Esophagus squamous epithelium (tissue), 5 donors: ENCODE results near the gene GFPT1. TPM values are rescaled to one million over a fixed set of nuclear protein-coding genes. Genes with fewer than 3 reads are reported as not detected.

Experiments used
- DNase-seq: peaks from one replicate; lab custom pipeline; 2025; lab: John Stamatoyannopoulos, UW
- H3K27ac ChIP-seq, 4 donors: fragments of 200-600 bp; sonication (generic); one replicate each; pipeline ENCODE4 v1.5.1; 2016 to 2019; ENCODE audit warnings: mild to moderate bottlenecking in 1 of 4
- H3K27me3 ChIP-seq, 4 donors: fragments of 200-600 bp; sonication (generic); 1 replicate in 3 of 4; 2 replicates in 1 of 4; pipeline versions ENCODE4 v1.5.1 to v1.6.0; 2017 to 2021; ENCODE audit warnings: antibody characterized with exemption in 1 of 4
- H3K36me3 ChIP-seq, 3 donors: fragments of 200-600 bp; sonication (generic); one replicate each; pipeline ENCODE4 v1.5.1; 2016 to 2019
- H3K4me1 ChIP-seq, 3 donors: fragments of 200-600 bp; sonication (generic); one replicate each; pipeline ENCODE4 v1.5.1; 2017 to 2019
- H3K4me3 ChIP-seq, 4 donors: fragments of 200-600 bp; sonication (generic); 1 replicate in 3 of 4; 2 replicates in 1 of 4; pipeline ENCODE4 v1.5.1; 2016 to 2019; ENCODE audit warnings: mild to moderate bottlenecking in 2 of 4, moderate library complexity in 1 of 4
- H3K9me3 ChIP-seq, 3 donors: fragments of 200-600 bp; sonication (generic); one replicate each; pipeline ENCODE4 v1.5.1; 2016 to 2019
- POLR2A ChIP-seq, 4 donors: fragments of 450-650 bp; IDR thresholded peaks; one replicate each; pipeline ENCODE4 v1.6.1; 2017; ENCODE audit warnings: antibody characterized with exemption in 4 of 4, mild to moderate bottlenecking in 4 of 4, moderate library complexity in 3 of 4
- WGBS, 2 donors: methylation state at CpG; one replicate each; pipeline ENCODE4 v1.1.5; 2018; 5-methylcytosine and 5-hydroxymethylcytosine counted together
- intact Hi-C: fragments of 100-400 bp; cut with DNase I; formaldehyde crosslinking; loops from one replicate; pipeline ENCODE4 v1.15.0; 2022
- total RNA-seq, 4 donors: library from RNA; depleted of rRNA; stranded (reverse); fragments of >200 nt; gene quantifications; one replicate each; pipeline ENCODE4 v1.1.0, GENCODE V29; 2016
- TF ChIP-seq, protein P1 (sequence below), 6 experiments: fragments of 450-650 bp in 4 of 6; fragments of 200-600 bp in 2 of 6; sonication (generic) in 2 of 6; IDR thresholded peaks; one replicate each; pipeline ENCODE4 v1.5.1; 2016 to 2019; ENCODE audit warnings: antibody characterized with exemption in 6 of 6, mild to moderate bottlenecking in 4 of 6, moderate library complexity in 4 of 6
- donor health status: DM: yes; HTN: yes; CAD: no.

GFPT1 gene
- total RNA-seq, 4 donors from 2014 or later: 13.9 to 25.8 (median 19.5) TPM

- intact Hi-C loops: loop anchor here (5.0 to 10.0 kb wide), 3 partner anchors 125 to 297 kb away; partner anchors contain the start of gene ANTXR1
- 29 to 33% methylated on average over 8 to 9 of the region's 9 CpGs for WGBS, 2 donors
- Histone ChIP-seq H3K27me3 (peaks cover 0 to 24% (median 0%) of the 10 kb centered on the region in 4 donors), H3K4me1 (peaks cover 34 to 56% (median 36%) of the 10 kb centered on the region in 3 donors), H3K36me3 (no peaks in the 10 kb centered on the region), H3K27ac (peak overlapping the region; percentile 59 to 88 (median 84)), H3K9me3 (no peaks in the 10 kb centered on the region), H3K4me3 (no peak overlapping the region)
- no peak for TF ChIP-seq POLR2A (IDR thresholded peaks at IDR 0.05)
- TF ChIP-seq, protein P1, sequence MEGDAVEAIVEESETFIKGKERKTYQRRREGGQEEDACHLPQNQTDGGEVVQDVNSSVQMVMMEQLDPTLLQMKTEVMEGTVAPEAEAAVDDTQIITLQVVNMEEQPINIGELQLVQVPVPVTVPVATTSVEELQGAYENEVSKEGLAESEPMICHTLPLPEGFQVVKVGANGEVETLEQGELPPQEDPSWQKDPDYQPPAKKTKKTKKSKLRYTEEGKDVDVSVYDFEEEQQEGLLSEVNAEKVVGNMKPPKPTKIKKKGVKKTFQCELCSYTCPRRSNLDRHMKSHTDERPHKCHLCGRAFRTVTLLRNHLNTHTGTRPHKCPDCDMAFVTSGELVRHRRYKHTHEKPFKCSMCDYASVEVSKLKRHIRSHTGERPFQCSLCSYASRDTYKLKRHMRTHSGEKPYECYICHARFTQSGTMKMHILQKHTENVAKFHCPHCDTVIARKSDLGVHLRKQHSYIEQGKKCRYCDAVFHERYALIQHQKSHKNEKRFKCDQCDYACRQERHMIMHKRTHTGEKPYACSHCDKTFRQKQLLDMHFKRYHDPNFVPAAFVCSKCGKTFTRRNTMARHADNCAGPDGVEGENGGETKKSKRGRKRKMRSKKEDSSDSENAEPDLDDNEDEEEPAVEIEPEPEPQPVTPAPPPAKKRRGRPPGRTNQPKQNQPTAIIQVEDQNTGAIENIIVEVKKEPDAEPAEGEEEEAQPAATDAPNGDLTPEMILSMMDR (IDR thresholded peaks at IDR 0.05): no peak
- no peak for DNase-seq
Measured at GRCh38 chr2:69309351-69310110, 77.5 kb downstream of the GFPT1 start.

DNA sequence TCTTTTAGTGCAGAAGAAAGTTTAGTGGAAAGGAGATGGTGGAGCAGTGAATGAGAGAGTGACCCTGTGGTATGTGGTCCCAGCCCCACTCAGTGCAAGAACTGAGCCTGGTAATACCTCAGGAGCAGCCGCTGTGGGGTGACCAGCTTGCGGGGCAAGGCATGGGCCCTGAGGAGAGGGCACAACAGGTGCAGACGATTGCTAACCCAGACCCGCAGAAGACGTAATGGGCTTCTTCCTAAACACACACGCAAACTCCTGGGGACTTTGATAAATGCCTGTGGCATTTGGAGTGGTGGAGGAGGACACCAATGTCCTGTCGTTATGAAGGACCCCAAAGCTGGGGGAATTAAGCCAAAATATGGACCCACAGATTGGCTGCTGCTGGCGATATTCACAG, 78.7 kb downstream of the GFPT1 start:
- DNase-seq: no peak
- intact Hi-C loops: loop anchor here (5.0 to 10.0 kb wide), 3 partner anchors 124 to 296 kb away; partner anchors contain the start of gene ANTXR1

DNA sequence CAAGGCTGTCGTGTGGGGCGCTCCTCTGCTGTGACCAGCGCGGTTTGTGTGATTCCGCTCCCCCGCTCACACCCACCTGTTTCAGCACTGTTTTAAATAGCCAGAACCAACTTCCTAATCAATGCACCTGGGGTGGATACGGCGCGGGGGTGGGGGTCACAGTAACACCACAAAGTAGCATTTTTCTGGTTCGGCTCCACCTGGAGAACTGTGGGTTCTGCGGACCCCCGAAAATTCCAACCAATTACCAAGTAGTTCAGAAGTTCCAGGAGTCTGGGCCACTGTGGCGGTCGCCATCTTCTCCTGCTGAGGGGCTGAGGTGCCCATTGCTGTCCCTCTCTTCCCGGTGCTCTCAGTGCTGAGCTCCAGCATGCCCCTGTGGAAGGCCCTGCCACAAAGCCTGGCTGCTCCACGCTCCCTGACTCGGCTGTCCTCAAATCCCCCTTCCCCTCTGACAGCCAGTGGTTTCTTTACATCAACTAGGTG, 79.4 kb downstream of the GFPT1 start:
- Histone ChIP-seq H3K27me3 (peaks cover 0 to 24% (median 0%) of the 10 kb centered on the region in 4 donors), H3K4me1 (peaks cover 34 to 56% (median 36%) of the 10 kb centered on the region in 3 donors), H3K36me3 (no peaks in the 10 kb centered on the region), H3K9me3 (peaks cover 0 to 6% (median 0%) of the 10 kb centered on the region in 3 donors), H3K27ac (peak overlapping the region in 3 of 4 donors; percentile 80 to 88 (median 86)), H3K4me3 (peak overlapping the region; percentile 34 to 84 (median 60))
- TF ChIP-seq POLR2A (IDR thresholded peaks at IDR 0.05): no peak
- TF ChIP-seq, protein P1 (IDR thresholded peaks at IDR 0.05): no peak
- intact Hi-C loops: loop anchor here (5.0 to 10.0 kb wide), 3 partner anchors 123 to 295 kb away; partner anchors contain the start of gene ANTXR1
- DNase-seq: no peak
- 77 to 78% methylated on average over 5 to 8 of the region's 17 CpGs for WGBS, 2 donors

More for the DNA sequence above, 78.7 kb downstream of the GFPT1 start:
- H3K36me3 ChIP-seq: no peaks in the 10 kb centered on the region
- peaks cover 0 to 24% (median 0%) of the 10 kb centered on the region in 4 donors for H3K27me3 ChIP-seq
- no peak overlapping the region for H3K4me3 ChIP-seq
- peak overlapping the region in 3 of 4 donors; percentile 80 to 88 (median 87) for H3K27ac ChIP-seq
- WGBS, 2 donors: 90 to 96% methylated on average over 3 to 5 of the region's 8 CpGs
- peaks cover 34 to 56% (median 36%) of the 10 kb centered on the region in 3 donors for H3K4me1 ChIP-seq
- TF ChIP-seq, protein P1 (IDR thresholded peaks at IDR 0.05): no peak
- TF ChIP-seq POLR2A (IDR thresholded peaks at IDR 0.05): no peak
- peaks cover 0 to 6% (median 0%) of the 10 kb centered on the region in 3 donors for H3K9me3 ChIP-seq

GRCh38 chr2:69306822-69307578, 80.0 kb downstream of the GFPT1 start:
- peak; percentile 33 for DNase-seq
- Histone ChIP-seq H3K9me3 (peaks cover 0 to 6% (median 0%) of the 10 kb centered on the region in 3 donors), H3K27me3 (peaks cover 0 to 24% (median 0%) of the 10 kb centered on the region in 4 donors), H3K36me3 (no peaks in the 10 kb centered on the region), H3K4me3 (peak overlapping the region; percentile 34 to 84 (median 60)), H3K27ac (peak overlapping the region; percentile 67 to 88 (median 83)), H3K4me1 (peaks cover 34 to 56% (median 36%) of the 10 kb centered on the region in 3 donors)
- no peak for TF ChIP-seq POLR2A (IDR thresholded peaks at IDR 0.05)
- TF ChIP-seq, protein P1 (IDR thresholded peaks at IDR 0.05): peak; percentile 33 to 87 (median 80)
- WGBS, 2 donors: 0% methylated on average over 4 to 7 of the region's 61 CpGs
- intact Hi-C loops: loop anchor here (5.0 to 10.0 kb wide), 3 partner anchors 122 to 295 kb away; partner anchors contain the start of gene ANTXR1
